Stimulated activated CD8-positive, alpha-beta memory T cell treated with anti-CD3 and anti-CD28 coated beads, Interleukin-4, amount 100 ng/mL, for 1 hour (primary cell): ENCODE data around the gene VSTM4.

ENCODE experiments used
- DNase-seq, 2 donors: peaks; one replicate each; pipeline ENCODE4 v3.0.0-alpha.2; 2020; ENCODE audit warnings: low read depth in 2 of 2, low spot score in 1 of 2

The VSTM4 gene

GRCh38 chr10:49047128-49047639 is 68.1 kb downstream of the VSTM4 start:
- DNase-seq, result no peak

- DNase-seq, result no peak
These were observed 70.8 kb downstream of the VSTM4 start for GRCh38 chr10:49044293-49045193.

GRCh38 chr10:49040601-49041000 is 74.7 kb downstream of the VSTM4 start:
- no peak for DNase-seq

GRCh38 chr10:49039409-49039808 is 75.9 kb downstream of the VSTM4 start:
- no peak for DNase-seq

GRCh38 chr10:49038711-49039110 is 76.6 kb downstream of the VSTM4 start:
- no peak for DNase-seq

GRCh38 chr10:49037187-49037586 is 78.1 kb downstream of the VSTM4 start:
- no peak for DNase-seq

- DNase-seq, result no peak
These were observed 78.7 kb downstream of the VSTM4 start for GRCh38 chr10:49036638-49037037.

- no peak for DNase-seq
These were observed 79.4 kb downstream of the VSTM4 start for GRCh38 chr10:49035920-49036319.

GRCh38 chr10:49034925-49035324 is 80.4 kb downstream of the VSTM4 start:
- DNase-seq, result no peak

- DNase-seq, result no peak
These were observed 81.4 kb downstream of the VSTM4 start for GRCh38 chr10:49033939-49034338.

- DNase-seq, result no peak
These were observed 85.7 kb downstream of the VSTM4 start for GRCh38 chr10:49029666-49030065.

- no peak for DNase-seq
These were observed 86.7 kb downstream of the VSTM4 start for GRCh38 chr10:49028639-49029038.

- DNase-seq, result no peak
These were observed 89.9 kb downstream of the VSTM4 start for GRCh38 chr10:49025347-49025983.

GRCh38 chr10:49024484-49024883 is 90.8 kb downstream of the VSTM4 start:
- DNase-seq, result no peak

- no peak for DNase-seq
These were observed 91.6 kb downstream of the VSTM4 start for GRCh38 chr10:49023752-49024151.

- no peak for DNase-seq
These were observed 92.3 kb downstream of the VSTM4 start for GRCh38 chr10:49023071-49023470.

GRCh38 chr10:49021685-49022084 is 93.6 kb downstream of the VSTM4 start:
- no peak for DNase-seq

- DNase-seq, result no peak
These were observed 99.6 kb downstream of the VSTM4 start for GRCh38 chr10:49015700-49016099.

- no peak for DNase-seq
These were observed 102.7 kb downstream of the VSTM4 start for GRCh38 chr10:49012603-49013002.

- no peak for DNase-seq
These were observed 103.6 kb downstream of the VSTM4 start for GRCh38 chr10:49011756-49012155.

- no peak for DNase-seq
These were observed 104.5 kb downstream of the VSTM4 start for GRCh38 chr10:49010865-49011264.

- DNase-seq, result no peak
These were observed 105.0 kb downstream of the VSTM4 start for GRCh38 chr10:49010295-49010694.
